GM23338 (cell line): Measurements from ENCODE around the gene DCLRE1B.

ENCODE experiments used
- CTCF ChIP-seq, 2 experiments: fragments of 200-600 bp in 1 of 2; sonication (generic) in 1 of 2; conservative IDR thresholded peaks; 2 replicates each; pipeline versions ENCODE4 v1.5.1 to v1.6.1; 2016 to 2017; ENCODE audit warnings: antibody characterized with exemption in 2 of 2, low read depth in 2 of 2, mild to moderate bottlenecking in 2 of 2, moderate library complexity in 1 of 2
- EZH2phosphoT487 ChIP-seq: fragments of 200-600 bp; sonication (generic); IDR thresholded peaks from one replicate; pipeline ENCODE4 v1.8.1; 2018; ENCODE audit warnings: antibody characterized with exemption; ENCODE audit not compliant: unreplicated experiment

DNA sequence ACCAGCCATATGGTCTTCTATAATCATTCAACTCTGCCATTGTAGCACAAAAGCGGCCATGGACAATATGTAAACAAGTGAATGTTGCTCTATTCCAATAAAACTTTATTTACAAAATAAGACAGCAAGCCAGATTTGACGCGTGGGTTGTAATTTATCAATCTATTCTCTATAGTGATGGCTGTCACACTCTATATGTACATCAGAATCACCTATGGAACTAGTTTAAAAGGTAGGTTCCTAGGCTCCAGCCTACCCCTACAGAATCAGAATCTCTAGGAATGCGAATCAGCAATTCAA is 25.4 kb upstream of the DCLRE1B start:
- TF ChIP-seq CTCF (conservative IDR thresholded peaks at IDR 0.05; ENCODE audit: low read depth in 2 of 2) (no peak), EZH2phosphoT487 (no peak)
